Measurements from ENCODE around the gene LRSAM1.

Gene LRSAM1

DNA sequence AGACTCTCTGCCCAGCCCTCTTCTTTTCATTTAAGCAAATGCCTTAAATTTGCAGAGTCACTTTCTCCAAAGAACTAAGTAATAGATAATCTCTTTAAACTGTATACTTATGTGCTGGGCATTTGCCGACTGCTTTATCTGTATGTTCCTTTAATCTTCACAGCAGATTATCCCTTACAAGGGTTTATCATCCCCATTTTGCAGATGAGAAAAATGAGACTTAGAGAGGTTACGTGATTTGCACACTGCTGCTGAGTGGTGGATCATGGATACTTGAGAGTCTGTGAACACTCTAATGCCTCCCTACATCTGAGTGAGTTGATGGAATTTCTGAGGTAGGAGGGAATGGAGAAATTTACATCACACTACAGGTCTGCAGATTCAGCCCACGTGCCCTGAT, 23.0 kb upstream of the LRSAM1 start:
- H3K4me1 ChIP-seq (ENCODE audit: low read depth, poor library complexity, severe bottlenecking), result peaks cover 28% of the 10 kb centered on the region
- no peaks in the 10 kb centered on the region for H3K36me3 ChIP-seq (ENCODE audit: insufficient read depth)
- H3K27ac ChIP-seq, result no peak overlapping the region
- no peak overlapping the region for H2AFZ ChIP-seq (ENCODE audit: low read depth)
- no peak overlapping the region for H3K4me3 ChIP-seq (IDR thresholded peaks at IDR 0.05; ENCODE audit: insufficient read depth, low read depth, low read length)
- H3K4me2 ChIP-seq, result no peak overlapping the region
- no peaks in the 10 kb centered on the region for H4K20me1 ChIP-seq (ENCODE audit: insufficient read depth)
- H3K79me2 ChIP-seq (ENCODE audit: insufficient read depth, low read depth), result peaks cover 35% of the 10 kb centered on the region
- no peak overlapping the region for H3K9ac ChIP-seq
- no peaks in the 10 kb centered on the region for H3K27me3 ChIP-seq (ENCODE audit: insufficient read depth, low read depth)
- TF ChIP-seq, protein P1, sequence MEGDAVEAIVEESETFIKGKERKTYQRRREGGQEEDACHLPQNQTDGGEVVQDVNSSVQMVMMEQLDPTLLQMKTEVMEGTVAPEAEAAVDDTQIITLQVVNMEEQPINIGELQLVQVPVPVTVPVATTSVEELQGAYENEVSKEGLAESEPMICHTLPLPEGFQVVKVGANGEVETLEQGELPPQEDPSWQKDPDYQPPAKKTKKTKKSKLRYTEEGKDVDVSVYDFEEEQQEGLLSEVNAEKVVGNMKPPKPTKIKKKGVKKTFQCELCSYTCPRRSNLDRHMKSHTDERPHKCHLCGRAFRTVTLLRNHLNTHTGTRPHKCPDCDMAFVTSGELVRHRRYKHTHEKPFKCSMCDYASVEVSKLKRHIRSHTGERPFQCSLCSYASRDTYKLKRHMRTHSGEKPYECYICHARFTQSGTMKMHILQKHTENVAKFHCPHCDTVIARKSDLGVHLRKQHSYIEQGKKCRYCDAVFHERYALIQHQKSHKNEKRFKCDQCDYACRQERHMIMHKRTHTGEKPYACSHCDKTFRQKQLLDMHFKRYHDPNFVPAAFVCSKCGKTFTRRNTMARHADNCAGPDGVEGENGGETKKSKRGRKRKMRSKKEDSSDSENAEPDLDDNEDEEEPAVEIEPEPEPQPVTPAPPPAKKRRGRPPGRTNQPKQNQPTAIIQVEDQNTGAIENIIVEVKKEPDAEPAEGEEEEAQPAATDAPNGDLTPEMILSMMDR (conservative IDR thresholded peaks at IDR 0.05; ENCODE audit: low read depth, low read length), result no peak

DNA sequence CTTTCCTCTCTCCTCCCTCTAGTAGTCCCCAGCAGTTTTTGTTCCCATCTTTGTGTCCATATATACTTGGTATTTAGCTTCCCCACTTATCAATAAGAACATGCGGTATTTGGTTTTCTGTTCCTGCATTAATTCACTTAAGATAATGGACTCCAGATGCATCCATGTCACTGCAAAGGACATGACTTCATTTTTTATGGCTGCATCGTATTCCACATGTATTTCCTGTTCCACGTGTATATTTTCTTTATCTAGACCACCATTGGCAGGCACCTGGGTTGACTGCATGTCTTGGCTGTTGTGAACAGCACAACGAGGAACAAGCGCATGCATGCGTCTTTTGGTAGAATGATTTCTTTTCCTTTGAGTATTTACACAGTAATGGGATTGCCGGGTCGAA, 20.9 kb upstream of the LRSAM1 start:
- no peak overlapping the region for H3K27ac ChIP-seq
- no peaks in the 10 kb centered on the region for H3K27me3 ChIP-seq (ENCODE audit: insufficient read depth, low read depth)
- no peak overlapping the region for H3K4me3 ChIP-seq (IDR thresholded peaks at IDR 0.05; ENCODE audit: insufficient read depth, low read depth, low read length)
- H3K9ac ChIP-seq, result no peak overlapping the region
- TF ChIP-seq, protein P1 (conservative IDR thresholded peaks at IDR 0.05; ENCODE audit: low read depth, low read length), result no peak
- H3K4me1 ChIP-seq (ENCODE audit: low read depth, poor library complexity, severe bottlenecking), result peaks cover 22% of the 10 kb centered on the region
- H3K36me3 ChIP-seq (ENCODE audit: insufficient read depth), result no peaks in the 10 kb centered on the region
- no peaks in the 10 kb centered on the region for H4K20me1 ChIP-seq (ENCODE audit: insufficient read depth)
- H2AFZ ChIP-seq (ENCODE audit: low read depth), result no peak overlapping the region
- H3K79me2 ChIP-seq (ENCODE audit: insufficient read depth, low read depth), result peaks cover 25% of the 10 kb centered on the region
- H3K4me2 ChIP-seq, result no peak overlapping the region

DNA sequence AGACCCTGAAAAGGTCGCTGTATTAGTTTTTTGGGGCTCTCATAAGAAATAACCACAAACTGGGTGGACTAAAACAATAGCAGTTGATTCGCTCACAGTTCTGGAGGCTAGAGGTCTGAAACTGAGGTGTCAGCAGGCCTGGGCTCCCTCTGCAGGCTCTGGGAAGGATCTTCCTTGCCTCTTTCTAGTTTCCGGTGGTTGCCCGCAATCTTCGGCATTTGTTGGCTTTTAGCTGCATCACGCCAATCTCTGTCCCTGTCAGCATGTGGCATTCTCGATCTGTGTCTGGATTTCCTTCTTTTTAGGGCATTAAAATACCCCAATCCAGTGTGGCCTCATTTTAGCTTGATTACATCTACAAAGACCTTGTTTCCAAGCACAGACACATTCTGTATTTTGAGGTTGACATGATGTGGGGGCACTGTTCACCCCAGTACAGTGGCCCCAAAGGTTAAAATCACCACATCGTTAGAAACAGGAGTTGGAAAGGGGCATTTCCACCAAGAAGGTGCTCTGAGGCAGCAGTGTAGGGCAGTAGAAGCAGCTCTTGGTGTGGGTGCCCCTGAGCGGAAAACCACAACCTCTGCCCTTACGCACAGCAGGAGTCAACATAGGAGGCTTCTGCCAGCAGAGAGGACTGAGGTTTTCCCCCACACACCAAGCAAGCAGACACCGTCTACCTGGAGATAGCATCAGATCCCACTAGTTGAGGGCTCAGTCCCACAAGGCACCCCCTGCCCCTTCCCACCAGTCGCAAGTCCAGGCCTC, 13.6 kb upstream of the LRSAM1 start:
- no peak overlapping the region for H3K4me2 ChIP-seq
- no peak overlapping the region for H2AFZ ChIP-seq (ENCODE audit: low read depth)
- no peak overlapping the region for H3K27ac ChIP-seq
- no peaks in the 10 kb centered on the region for H3K4me1 ChIP-seq (ENCODE audit: low read depth, poor library complexity, severe bottlenecking)
- TF ChIP-seq, protein P1 (conservative IDR thresholded peaks at IDR 0.05; ENCODE audit: low read depth, low read length), result no peak
- no peaks in the 10 kb centered on the region for H3K27me3 ChIP-seq (ENCODE audit: insufficient read depth, low read depth)
- H4K20me1 ChIP-seq (ENCODE audit: insufficient read depth), result no peaks in the 10 kb centered on the region
- peaks cover 24% of the 10 kb centered on the region; the same call in 1 of the 2 replicates for H3K36me3 ChIP-seq (ENCODE audit: insufficient read depth)
- H3K9ac ChIP-seq, result no peak overlapping the region
- H3K79me2 ChIP-seq (ENCODE audit: insufficient read depth, low read depth), result no peaks in the 10 kb centered on the region
- no peak overlapping the region for H3K4me3 ChIP-seq (IDR thresholded peaks at IDR 0.05; ENCODE audit: insufficient read depth, low read depth, low read length)

DNA sequence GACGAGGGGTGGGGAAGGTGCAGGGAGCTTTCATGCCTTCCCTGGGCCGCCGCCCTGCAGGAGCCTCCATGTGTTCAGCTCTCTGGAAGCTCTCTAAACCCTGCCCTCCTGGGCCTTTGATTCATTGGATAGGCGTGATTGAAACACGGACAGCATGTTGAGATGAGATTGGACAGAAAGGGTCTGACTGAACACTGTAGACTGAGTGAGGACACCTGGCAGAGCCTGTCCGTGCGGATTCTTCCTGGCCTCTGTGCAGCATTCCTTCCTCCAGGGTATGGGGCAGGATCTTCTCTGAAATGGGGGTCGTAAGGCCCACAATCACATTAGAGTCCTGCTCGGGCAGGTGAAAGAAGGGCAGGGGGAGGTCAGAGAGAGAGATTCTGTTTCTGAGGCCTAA, 12.9 kb upstream of the LRSAM1 start:
- Histone ChIP-seq H4K20me1 (ENCODE audit: insufficient read depth) (no peaks in the 10 kb centered on the region), H3K27me3 (ENCODE audit: insufficient read depth, low read depth) (no peaks in the 10 kb centered on the region), H3K36me3 (ENCODE audit: insufficient read depth) (peaks cover 24% of the 10 kb centered on the region; the same call in 1 of the 2 replicates), H3K9ac (no peak overlapping the region), H3K27ac (no peak overlapping the region), H3K4me1 (ENCODE audit: low read depth, poor library complexity, severe bottlenecking) (no peaks in the 10 kb centered on the region), H3K4me3 (IDR thresholded peaks at IDR 0.05; ENCODE audit: insufficient read depth, low read depth, low read length) (no peak overlapping the region), H2AFZ (ENCODE audit: low read depth) (no peak overlapping the region), H3K4me2 (no peak overlapping the region), H3K79me2 (ENCODE audit: insufficient read depth, low read depth) (no peaks in the 10 kb centered on the region)
- TF ChIP-seq, protein P1 (conservative IDR thresholded peaks at IDR 0.05; ENCODE audit: low read depth, low read length), result no peak
